K562 (cell line): ENCODE measurements around the gene NDUFA6. TPM values are rescaled to one million over a fixed set of nuclear protein-coding genes. Genes with fewer than 3 reads are reported as not detected.

Experiments
- ATAC-seq: fragments of 200-7000 bp; cut with Tn5 transposase; 3 replicates; pipeline ENCODE4 v1.9.1; 2020; ENCODE audit warnings: moderate library complexity
- BruUV-seq: library from RNA; stranded (reverse); fragments of 400-500 nt; replicated peaks from 2 replicates; lab custom pipeline; 2021; lab: Mats Ljungman, UMichigan
- CTCF ChIA-PET: fragments of 300-600 bp; formaldehyde crosslinking; extraction: SDS; loops from one replicate; lab custom pipeline; 2021; ENCODE audit warnings: low intra/inter-chr PET ratio; lab: Yijun Ruan, JAX
- POLR2A ChIA-PET: fragments of 300-600, 350-650 bp; sonication (Branson Sonifier 250); formaldehyde crosslinking; extraction: SDS; loops from one replicate; lab custom pipeline; 2021; ENCODE audit warnings: antibody characterized with exemption, inconsistent platforms; lab: Yijun Ruan, JAX
- DNase-seq, 4 experiments: peaks; one replicate each; pipeline versions ENCODE4 v3.0.0 to v3.0.0-alpha.2; 2011 to 2018; ENCODE audit warnings: low spot score in 3 of 4, mixed read lengths in 3 of 4; ENCODE audit errors: extremely low read depth in 1 of 4
- FAIRE-seq: peaks from 2 replicates; lab custom pipeline; 2011; peaks lifted over from hg19 to GRCh38; lab: Jason Lieb, UNC
- H2AFZ ChIP-seq: 2 replicates; pipeline ENCODE4 v1.6.0; 2011; ENCODE audit warnings: low read depth, low read length, control low read depth, inconsistent platforms
- H3K27ac ChIP-seq: fragments of 200-600 bp; 3 replicates; pipeline ENCODE4 v1.8.0; 2011; ENCODE audit warnings: low read depth, mild to moderate bottlenecking, control low read depth, inconsistent platforms, low read length, moderate library complexity, mixed read lengths; ENCODE audit errors: extremely low read depth
- H3K27me3 ChIP-seq, 2 experiments: fragments of 300-600 bp in 1 of 2; 2 replicates in 1 of 2; 3 replicates in 1 of 2; pipeline versions ENCODE4 v1.6.0 to v1.8.0; 2011; ENCODE audit warnings: inconsistent platforms in 2 of 2, low read length in 2 of 2, mild to moderate bottlenecking in 1 of 2, mixed read lengths in 1 of 2, moderate library complexity in 1 of 2; ENCODE audit not compliant: control insufficient read depth in 2 of 2, insufficient read depth in 2 of 2
- H3K36me3 ChIP-seq: fragments of 300-600 bp; 3 replicates; pipeline ENCODE4 v1.8.0; 2011; ENCODE audit warnings: mild to moderate bottlenecking, low read length, inconsistent platforms; ENCODE audit not compliant: control insufficient read depth, insufficient read depth
- H3K4me1 ChIP-seq, 2 experiments: fragments of 200-600 bp in 1 of 2; replicated peaks in 1 of 2; 2 replicates in 1 of 2; 3 replicates in 1 of 2; pipeline versions ENCODE4 v1.5.1 to v1.8.0; 2011; ENCODE audit warnings: inconsistent platforms in 2 of 2, low read length in 2 of 2, mild to moderate bottlenecking in 1 of 2, mixed read lengths in 1 of 2, moderate library complexity in 1 of 2; ENCODE audit not compliant: control insufficient read depth in 2 of 2, insufficient read depth in 2 of 2
- H3K4me2 ChIP-seq: 2 replicates; pipeline ENCODE4 v1.6.1; 2011; ENCODE audit warnings: low read length, control low read depth, inconsistent platforms, mixed read lengths; ENCODE audit not compliant: insufficient read depth
- H3K4me3 ChIP-seq: fragments of 200-600 bp; sonication (generic), shearing (Covaris generic); 2 replicates; pipeline ENCODE4 v1.5.1; 2016; ENCODE audit warnings: control low read depth, inconsistent platforms
- H3K79me2 ChIP-seq: fragments of 200-600 bp; 3 replicates; pipeline ENCODE4 v1.8.0; 2011; ENCODE audit warnings: low read length, inconsistent platforms; ENCODE audit not compliant: control insufficient read depth, insufficient read depth
- H3K9ac ChIP-seq, 2 experiments: 2 replicates each; pipeline versions ENCODE4 v1.6.0 to v1.6.1; 2011; ENCODE audit warnings: low read depth in 2 of 2, low read length in 2 of 2, control low read depth in 1 of 2, inconsistent platforms in 1 of 2, mild to moderate bottlenecking in 1 of 2, mixed read lengths in 1 of 2; ENCODE audit not compliant: insufficient read depth in 1 of 2
- H3K9me1 ChIP-seq: one replicate; pipeline ENCODE4 v1.6.0; 2011; ENCODE audit warnings: inconsistent platforms, mild to moderate bottlenecking, low read length, moderate library complexity; ENCODE audit not compliant: control insufficient read depth, insufficient read depth
- H3K9me3 ChIP-seq: replicated peaks from 2 replicates; pipeline ENCODE4 v1.5.1; 2011; ENCODE audit warnings: low read depth, low read length, inconsistent platforms; ENCODE audit not compliant: control insufficient read depth, insufficient read depth
- H4K20me1 ChIP-seq: replicated peaks from 2 replicates; pipeline ENCODE4 v1.6.1; 2011; ENCODE audit warnings: low read length, inconsistent platforms, mixed read lengths; ENCODE audit not compliant: control insufficient read depth, insufficient read depth
- CREM ChIP-seq: IDR thresholded peaks from 2 replicates; pipeline ENCODE4 v1.6.1; 2014; ENCODE audit warnings: antibody characterized with exemption, low read depth
- GATAD2A ChIP-seq: fragments of 450-650 bp; IDR thresholded peaks from 2 replicates; pipeline ENCODE4 v1.6.1; 2017
- GATAD2B ChIP-seq: fragments of 450-650 bp; IDR thresholded peaks from 2 replicates; pipeline ENCODE4 v1.6.1; 2017; ENCODE audit warnings: mild to moderate bottlenecking, borderline replicate concordance
- POU5F1 ChIP-seq: fragments of 150-350 bp; IDR thresholded peaks from 2 replicates; pipeline ENCODE4 v1.6.1; 2014; ENCODE audit warnings: borderline replicate concordance, low read length, low read depth, mild to moderate bottlenecking; ENCODE audit not compliant: partially characterized antibody
- SMARCA5 ChIP-seq: fragments of 450-650 bp; IDR thresholded peaks from 2 replicates; pipeline ENCODE4 v1.6.1; 2016
- TCF3 ChIP-seq: sonication (generic); formaldehyde crosslinking; IDR thresholded peaks from 2 replicates; pipeline ENCODE4 v1.4.0; 2020; ENCODE audit warnings: mild to moderate bottlenecking, missing genetic modification reagents
- ZNF217 ChIP-seq: sonication (generic); formaldehyde crosslinking; IDR thresholded peaks from 2 replicates; pipeline ENCODE4 v1.8.0; 2022; ENCODE audit warnings: mild to moderate bottlenecking, missing genetic modification reagents
- ZNF354B ChIP-seq: fragments of 250-450 bp; sonication (Bioruptor Pico); IDR thresholded peaks from 2 replicates; pipeline ENCODE4 v1.4.0; 2020
- WGBS: fragments of 100-300 bp; shearing (Covaris generic); methylation state at CpG from one replicate; pipeline ENCODE4 v1.1.6; 2016; ENCODE audit warnings: low coverage, mixed read lengths; ENCODE audit not compliant: insufficient coverage; ENCODE audit errors: missing lambda C conversion rate; 5-methylcytosine and 5-hydroxymethylcytosine counted together
- in situ Hi-C: fragments of 300-500 bp; cut with MboI; formaldehyde crosslinking; loops from 4 replicates; pipeline ENCODE4 v1.15.0; 2018; ENCODE audit warnings: inconsistent platforms, mixed read lengths
- intact Hi-C: fragments of 100-400 bp; cut with micrococcal nuclease; formaldehyde crosslinking; loops from 2 replicates; pipeline ENCODE4 v1.14.2; 2022
- polyA plus RNA-seq, 8 experiments: library from polyadenylated mRNA; depleted of rRNA in 4 of 8; stranded (reverse) in 5 of 8; unstranded in 3 of 8; fragments of >200 nt; fragmentation: Nextera tagmentation in 2 of 8; fragmentation: Illumina TruSeq in 1 of 8; extraction: Ambion mirVana in 2 of 8; extraction: Trizol in 1 of 8; gene quantifications; 2 replicates each; pipeline versions ENCODE4 v1.2.1 to v1.2.3, GENCODE V29; 2011 to 2014; ENCODE audit warnings: inconsistent platforms in 1 of 8, missing spikeins in 1 of 8
- total RNA-seq, 7 experiments: library from RNA; depleted of rRNA in 6 of 7; stranded (reverse); fragments of >200 nt in 6 of 7; fragmentation: Illumina TruSeq in 2 of 7; extraction: Trizol in 2 of 7; gene quantifications; 2 replicates each; pipeline versions ENCODE4 v1.2.1 to v1.2.3, GENCODE V29; 2011 to 2021; ENCODE audit warnings: low replicate concordance in 1 of 7
- TF ChIP-seq, protein P1 (sequence below): fragments of 250-450 bp; sonication (Bioruptor Pico); IDR thresholded peaks from 2 replicates; pipeline ENCODE4 v1.4.0; 2020
- TF ChIP-seq, protein P2 (sequence below): fragments of 250-450 bp; sonication (Bioruptor Pico); IDR thresholded peaks from 2 replicates; pipeline ENCODE4 v1.5.0; 2021
- TF ChIP-seq, protein P3 (sequence below): fragments of 150-350 bp; conservative IDR thresholded peaks from 2 replicates; pipeline ENCODE4 v1.6.1; 2014; ENCODE audit warnings: low read length

Gene NDUFA6
- total and polyA plus RNA-seq, 9 of the 15 experiments (the other 6 are each of a cell fraction or from before 2014, with no cell fraction given) = 90.0 to 474 (median 128) TPM

DNA sequence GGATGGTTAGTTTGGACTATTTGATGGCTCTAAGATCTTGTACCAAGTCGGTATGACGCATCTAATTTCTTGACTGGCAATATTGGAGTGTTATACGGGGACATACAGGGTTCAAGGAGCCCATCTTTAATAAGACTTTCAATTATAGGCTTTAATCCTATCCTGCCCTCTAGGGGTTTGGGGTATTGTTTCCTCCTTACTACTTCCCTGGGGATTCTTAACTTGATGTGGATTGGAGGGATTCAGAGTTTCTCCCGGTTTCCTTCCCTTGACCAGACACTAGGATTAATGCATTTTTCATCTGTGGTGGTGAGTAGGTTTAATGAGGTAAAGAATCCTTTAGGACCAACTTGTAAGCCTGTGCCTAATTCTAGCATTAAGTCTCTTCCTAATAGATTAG is 21.2 kb upstream of the NDUFA6 start (continued):
- TF ChIP-seq, protein P1, sequence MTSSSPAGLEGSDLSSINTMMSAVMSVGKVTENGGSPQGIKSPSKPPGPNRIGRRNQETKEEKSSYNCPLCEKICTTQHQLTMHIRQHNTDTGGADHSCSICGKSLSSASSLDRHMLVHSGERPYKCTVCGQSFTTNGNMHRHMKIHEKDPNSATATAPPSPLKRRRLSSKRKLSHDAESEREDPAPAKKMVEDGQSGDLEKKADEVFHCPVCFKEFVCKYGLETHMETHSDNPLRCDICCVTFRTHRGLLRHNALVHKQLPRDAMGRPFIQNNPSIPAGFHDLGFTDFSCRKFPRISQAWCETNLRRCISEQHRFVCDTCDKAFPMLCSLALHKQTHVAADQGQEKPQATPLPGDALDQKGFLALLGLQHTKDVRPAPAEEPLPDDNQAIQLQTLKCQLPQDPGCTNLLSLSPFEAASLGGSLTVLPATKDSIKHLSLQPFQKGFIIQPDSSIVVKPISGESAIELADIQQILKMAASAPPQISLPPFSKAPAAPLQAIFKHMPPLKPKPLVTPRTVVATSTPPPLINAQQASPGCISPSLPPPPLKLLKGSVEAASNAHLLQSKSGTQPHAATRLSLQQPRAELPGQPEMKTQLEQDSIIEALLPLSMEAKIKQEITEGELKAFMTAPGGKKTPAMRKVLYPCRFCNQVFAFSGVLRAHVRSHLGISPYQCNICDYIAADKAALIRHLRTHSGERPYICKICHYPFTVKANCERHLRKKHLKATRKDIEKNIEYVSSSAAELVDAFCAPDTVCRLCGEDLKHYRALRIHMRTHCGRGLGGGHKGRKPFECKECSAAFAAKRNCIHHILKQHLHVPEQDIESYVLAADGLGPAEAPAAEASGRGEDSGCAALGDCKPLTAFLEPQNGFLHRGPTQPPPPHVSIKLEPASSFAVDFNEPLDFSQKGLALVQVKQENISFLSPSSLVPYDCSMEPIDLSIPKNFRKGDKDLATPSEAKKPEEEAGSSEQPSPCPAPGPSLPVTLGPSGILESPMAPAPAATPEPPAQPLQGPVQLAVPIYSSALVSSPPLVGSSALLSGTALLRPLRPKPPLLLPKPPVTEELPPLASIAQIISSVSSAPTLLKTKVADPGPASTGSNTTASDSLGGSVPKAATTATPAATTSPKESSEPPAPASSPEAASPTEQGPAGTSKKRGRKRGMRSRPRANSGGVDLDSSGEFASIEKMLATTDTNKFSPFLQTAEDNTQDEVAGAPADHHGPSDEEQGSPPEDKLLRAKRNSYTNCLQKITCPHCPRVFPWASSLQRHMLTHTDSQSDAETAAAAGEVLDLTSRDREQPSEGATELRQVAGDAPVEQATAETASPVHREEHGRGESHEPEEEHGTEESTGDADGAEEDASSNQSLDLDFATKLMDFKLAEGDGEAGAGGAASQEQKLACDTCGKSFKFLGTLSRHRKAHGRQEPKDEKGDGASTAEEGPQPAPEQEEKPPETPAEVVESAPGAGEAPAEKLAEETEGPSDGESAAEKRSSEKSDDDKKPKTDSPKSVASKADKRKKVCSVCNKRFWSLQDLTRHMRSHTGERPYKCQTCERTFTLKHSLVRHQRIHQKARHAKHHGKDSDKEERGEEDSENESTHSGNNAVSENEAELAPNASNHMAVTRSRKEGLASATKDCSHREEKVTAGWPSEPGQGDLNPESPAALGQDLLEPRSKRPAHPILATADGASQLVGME = no peak

- Histone ChIP-seq H3K4me3 (no peak overlapping the region), H3K79me2 (no peaks in the 10 kb centered on the region), H3K27ac (no peak overlapping the region), H3K36me3 (no peaks in the 10 kb centered on the region), H3K9me3 (no peaks in the 10 kb centered on the region), H3K27me3 (no peaks in the 10 kb centered on the region), H3K4me2 (no peak overlapping the region), H2AFZ (no peak overlapping the region), H3K9me1 (no peaks in the 10 kb centered on the region), H3K9ac (no peak overlapping the region), H3K4me1 (no peaks in the 10 kb centered on the region), H4K20me1 (no peaks in the 10 kb centered on the region)
- POLR2A ChIA-PET = no interaction called here
- no peak for TF ChIP-seq GATAD2B
- TF ChIP-seq POU5F1 = no peak
- TF ChIP-seq, protein P2, sequence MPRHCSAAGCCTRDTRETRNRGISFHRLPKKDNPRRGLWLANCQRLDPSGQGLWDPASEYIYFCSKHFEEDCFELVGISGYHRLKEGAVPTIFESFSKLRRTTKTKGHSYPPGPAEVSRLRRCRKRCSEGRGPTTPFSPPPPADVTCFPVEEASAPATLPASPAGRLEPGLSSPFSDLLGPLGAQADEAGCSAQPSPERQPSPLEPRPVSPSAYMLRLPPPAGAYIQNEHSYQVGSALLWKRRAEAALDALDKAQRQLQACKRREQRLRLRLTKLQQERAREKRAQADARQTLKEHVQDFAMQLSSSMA (CRISPR knock-in tag) = no peak
- no peak for TF ChIP-seq GATAD2A
- TF ChIP-seq ZNF354B (CRISPR knock-in tag) = no peak
- no peak for TF ChIP-seq SMARCA5
- no peak for TF ChIP-seq ZNF217 (CRISPR knock-in tag)
- TF ChIP-seq, protein P3, sequence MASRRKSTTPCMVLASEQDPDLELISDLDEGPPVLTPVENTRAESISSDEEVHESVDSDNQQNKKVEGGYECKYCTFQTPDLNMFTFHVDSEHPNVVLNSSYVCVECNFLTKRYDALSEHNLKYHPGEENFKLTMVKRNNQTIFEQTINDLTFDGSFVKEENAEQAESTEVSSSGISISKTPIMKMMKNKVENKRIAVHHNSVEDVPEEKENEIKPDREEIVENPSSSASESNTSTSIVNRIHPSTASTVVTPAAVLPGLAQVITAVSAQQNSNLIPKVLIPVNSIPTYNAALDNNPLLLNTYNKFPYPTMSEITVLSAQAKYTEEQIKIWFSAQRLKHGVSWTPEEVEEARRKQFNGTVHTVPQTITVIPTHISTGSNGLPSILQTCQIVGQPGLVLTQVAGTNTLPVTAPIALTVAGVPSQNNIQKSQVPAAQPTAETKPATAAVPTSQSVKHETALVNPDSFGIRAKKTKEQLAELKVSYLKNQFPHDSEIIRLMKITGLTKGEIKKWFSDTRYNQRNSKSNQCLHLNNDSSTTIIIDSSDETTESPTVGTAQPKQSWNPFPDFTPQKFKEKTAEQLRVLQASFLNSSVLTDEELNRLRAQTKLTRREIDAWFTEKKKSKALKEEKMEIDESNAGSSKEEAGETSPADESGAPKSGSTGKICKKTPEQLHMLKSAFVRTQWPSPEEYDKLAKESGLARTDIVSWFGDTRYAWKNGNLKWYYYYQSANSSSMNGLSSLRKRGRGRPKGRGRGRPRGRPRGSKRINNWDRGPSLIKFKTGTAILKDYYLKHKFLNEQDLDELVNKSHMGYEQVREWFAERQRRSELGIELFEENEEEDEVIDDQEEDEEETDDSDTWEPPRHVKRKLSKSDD = no peak
- TF ChIP-seq TCF3 (CRISPR knock-in tag) = no peak
- no peak for TF ChIP-seq CREM
- BruUV-seq = no TSS peak
- ATAC-seq (no peak), FAIRE-seq (no peak), DNase-seq (no peak)
- intact Hi-C loops (no loop called here), in situ Hi-C loops (no loop called here)
- 23% methylated on average over 3 of the region's 18 CpGs for WGBS
- CTCF ChIA-PET = no interaction called here
These were observed 18.3 kb upstream of the NDUFA6 start for GRCh38 chr22:42108848-42109247.
